ENCODE measurements around the gene PLEKHG4B.

The PLEKHG4B gene

GRCh38 chr5:173392-174290 lies 81.7 kb downstream of the PLEKHG4B start:
- no peak for DNase-seq

DNA sequence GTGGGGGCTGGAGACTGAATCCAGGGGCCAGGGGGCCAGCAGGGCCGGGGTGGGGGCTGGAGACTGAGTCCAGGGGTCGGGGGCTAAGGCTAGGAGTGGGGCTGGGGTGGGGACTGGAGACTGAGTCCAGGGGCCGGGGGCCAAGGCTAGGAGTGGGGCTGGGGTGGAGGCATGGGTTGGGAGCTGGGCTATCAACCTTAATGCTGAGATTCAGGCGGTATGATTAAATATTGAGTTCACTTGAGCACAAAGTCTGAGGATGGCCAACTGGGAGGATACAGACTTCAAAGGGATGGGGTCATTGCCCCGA lies 82.3 kb downstream of the PLEKHG4B start:
- DNase-seq, result no peak

GRCh38 chr5:174876-175465 lies 83.0 kb downstream of the PLEKHG4B start:
- no peak for DNase-seq

DNA sequence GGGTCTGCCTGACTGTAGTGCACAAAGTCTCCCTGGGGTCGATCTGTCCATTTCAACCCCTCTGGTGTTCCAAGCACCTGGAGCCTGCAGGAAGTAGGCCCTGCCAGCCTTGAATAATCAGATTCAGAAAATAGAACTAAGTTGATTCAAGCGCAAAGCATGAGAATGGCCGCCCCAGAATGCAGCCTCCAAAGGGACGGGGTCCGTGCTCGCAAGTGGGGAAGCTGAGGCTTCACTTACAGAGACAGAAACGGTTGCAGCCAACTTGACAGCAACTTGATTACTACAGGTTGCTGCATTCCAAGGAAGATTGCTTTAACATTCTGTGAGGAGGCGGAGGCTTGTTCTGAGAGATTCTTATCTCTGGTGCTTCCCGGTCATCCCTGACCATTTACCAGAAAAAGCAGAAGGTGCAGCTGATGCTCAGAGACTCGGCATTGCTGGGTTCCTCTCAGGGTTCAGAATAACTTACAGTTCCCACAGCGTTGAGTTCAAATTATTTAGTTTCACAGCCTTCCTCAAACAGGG lies 84.4 kb downstream of the PLEKHG4B start:
- no peak for DNase-seq

DNA sequence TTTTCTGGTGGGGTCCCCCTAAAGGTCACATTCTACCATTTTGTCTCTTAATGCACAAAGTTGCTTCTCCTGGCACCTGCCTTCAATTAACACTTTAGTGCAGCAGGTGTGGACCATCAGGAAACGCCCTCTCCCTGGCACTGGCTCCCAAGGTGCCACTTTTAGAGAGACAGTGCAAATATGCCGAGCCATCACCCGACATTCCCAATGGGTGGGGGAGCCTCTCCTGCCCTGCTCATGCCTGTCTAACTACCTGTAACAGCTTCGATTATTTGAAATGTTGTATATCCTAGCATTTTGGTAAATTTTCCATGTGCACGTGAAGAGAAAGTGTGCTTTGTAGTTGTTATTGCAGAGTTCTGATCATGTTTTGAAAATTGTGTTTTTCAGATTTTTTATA lies 86.1 kb downstream of the PLEKHG4B start:
- peak in 2 of 3 experiments; percentile 48 to 74 for DNase-seq

DNA sequence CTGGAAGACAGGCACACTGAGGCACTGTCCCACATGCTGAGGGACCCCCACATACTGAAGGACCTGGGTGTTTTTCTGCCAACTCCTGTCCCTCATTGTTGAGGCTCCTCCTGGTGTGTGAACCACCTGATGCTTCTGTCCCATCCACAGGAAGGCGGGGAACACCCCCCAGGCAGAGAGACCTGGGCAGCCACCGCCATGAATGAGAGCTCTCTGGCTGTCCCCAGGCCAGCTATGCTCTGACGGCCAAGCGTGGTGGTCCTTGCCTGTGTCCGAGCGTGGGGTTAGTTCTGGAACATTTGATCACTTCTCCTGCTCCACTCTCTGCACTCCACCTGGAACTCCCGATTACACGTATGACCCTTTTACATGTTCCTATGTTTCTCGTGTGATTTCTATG lies 87.4 kb downstream of the PLEKHG4B start:
- no peak for DNase-seq

GRCh38 chr5:180286-180918 lies 88.4 kb downstream of the PLEKHG4B start:
- no peak for DNase-seq

GRCh38 chr5:181160-181559 lies 89.2 kb downstream of the PLEKHG4B start:
- DNase-seq, result no peak

- no peak for DNase-seq
Observed at GRCh38 chr5:181566-181965, 89.6 kb downstream of the PLEKHG4B start.

DNA sequence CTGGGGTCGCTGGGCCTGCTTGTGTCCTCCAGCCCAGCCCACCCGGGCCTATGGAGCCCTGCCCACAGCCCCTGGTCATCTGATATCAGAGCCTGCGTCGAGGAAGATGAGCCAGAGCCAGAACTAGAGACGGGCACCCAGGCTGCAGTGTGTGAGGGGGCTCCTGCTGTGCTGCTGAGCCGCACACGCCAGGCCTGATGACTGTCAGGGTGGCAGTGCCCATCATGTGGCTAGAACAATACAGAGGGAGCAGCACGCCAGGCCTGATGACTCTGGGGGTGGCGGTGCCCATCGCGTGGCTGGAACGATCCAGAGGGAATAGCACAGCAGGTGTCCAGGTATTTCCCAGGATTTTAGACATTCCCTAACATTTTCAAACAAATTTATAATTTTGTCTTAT lies 90.2 kb downstream of the PLEKHG4B start:
- no peak for DNase-seq

DNA sequence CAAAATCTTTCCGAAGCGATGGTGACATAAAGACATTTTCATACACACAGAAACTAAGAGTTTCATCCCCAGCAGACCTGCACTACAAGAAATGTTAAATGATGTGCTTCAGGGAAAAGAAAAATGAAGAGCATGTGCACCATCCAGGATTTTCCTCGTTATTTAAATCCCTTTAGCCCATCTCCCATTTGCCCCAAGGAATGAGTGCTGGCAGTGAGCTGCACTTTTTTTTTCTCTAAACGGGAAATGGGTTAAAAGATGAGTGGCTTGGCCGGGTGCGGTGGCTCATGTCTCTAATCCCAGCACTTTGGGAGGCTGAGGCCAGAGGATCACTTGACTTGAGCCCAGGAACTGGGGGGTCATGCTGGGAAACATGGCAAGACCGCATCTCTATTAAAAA lies 92.5 kb downstream of the PLEKHG4B start:
- no peak for DNase-seq

DNA sequence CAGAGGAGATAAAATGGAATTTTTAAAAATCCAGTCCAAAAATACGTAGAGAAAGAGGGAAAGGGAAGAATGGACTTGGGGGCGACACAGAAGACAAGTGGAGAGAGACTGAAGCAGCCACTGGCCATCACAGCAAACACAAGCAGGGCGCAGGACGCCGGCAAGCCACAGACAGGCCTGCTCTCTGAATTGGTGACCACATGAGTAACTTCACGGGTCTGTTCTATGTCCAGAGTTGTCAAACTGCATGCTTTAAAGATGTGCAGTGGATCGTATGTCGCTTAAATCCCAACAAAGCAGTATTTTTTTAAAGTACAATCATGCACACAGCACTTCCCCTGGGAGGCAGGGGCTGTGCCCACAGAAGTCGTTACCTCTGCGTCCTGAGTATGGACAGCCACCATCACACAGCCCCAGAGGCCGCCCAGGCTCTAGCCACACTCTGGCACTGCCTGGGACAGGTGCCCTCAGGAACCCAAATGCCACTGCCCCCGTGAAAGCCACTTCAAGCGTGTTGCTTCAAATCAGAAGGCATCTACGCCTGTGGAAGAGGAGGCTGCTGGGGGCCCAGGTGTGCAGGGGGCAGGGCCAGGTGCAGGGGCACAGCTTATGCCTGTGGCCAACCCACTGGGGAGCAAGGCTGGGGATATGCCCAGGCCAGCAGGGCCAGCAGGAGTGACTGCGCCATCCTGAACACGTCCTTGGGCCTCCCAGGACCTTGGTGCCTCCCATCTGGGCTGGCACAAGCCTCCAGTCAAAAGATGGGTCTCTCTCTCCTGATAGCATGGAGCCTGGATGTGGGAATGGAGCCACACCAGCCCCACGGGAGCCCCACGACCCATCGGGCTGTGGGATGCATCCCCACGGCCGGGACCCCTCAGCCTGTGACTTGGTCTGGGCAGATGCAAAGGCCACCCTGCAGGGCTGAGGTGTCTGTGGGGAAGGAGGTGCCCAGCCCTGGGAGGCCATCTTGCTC lies 93.4 kb downstream of the PLEKHG4B start:
- no peak for DNase-seq

GRCh38 chr5:186091-187041 lies 94.4 kb downstream of the PLEKHG4B start:
- DNase-seq, result no peak

DNA sequence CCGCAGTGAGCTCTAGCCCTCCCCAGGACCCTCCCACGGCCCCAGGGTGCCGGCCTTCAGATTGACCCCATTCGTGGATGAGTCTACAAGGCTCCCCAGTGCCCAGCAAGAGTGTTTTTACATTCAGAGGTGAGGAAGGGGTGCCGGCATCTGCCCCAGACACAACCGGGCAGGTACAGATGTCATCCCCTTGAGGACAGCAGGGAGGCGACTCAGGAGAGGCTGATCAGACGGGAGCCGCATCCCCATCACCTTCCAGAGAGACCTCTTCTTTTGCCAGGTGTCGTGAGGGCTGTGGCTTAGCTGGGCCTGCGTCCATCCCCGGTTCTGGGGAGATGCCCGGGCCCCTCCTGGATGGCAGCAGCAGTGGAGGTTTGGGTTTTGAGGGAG lies 95.1 kb downstream of the PLEKHG4B start:
- no peak for DNase-seq

GRCh38 chr5:187617-188451 lies 95.9 kb downstream of the PLEKHG4B start:
- DNase-seq, result no peak

- DNase-seq, result peak; percentile 85 to 94 (median 93)
Observed at GRCh38 chr5:188488-189481, 96.8 kb downstream of the PLEKHG4B start.

- DNase-seq, result no peak
Observed at GRCh38 chr5:189486-189885, 97.5 kb downstream of the PLEKHG4B start.

DNA sequence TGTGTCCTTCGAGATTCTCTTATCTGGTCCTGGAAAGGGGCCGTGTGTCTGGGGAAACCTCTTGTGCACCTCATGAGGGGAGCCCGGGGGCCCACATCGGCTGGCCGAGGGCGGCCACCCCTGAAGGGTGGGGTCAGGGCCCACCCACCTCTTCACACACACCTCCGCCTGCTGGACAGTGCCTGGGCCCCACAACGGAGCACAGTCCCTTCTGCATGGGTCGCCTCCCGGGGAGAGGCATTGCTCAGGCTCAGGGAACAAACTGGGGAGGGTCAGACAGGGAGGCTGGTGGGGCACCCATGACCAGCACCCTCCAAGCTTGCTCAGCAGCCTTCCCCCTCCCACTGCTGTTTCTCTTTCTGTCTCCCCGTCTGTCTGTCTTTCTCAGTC lies 98.0 kb downstream of the PLEKHG4B start:
- DNase-seq, result no peak

- DNase-seq, result no peak
Observed at GRCh38 chr5:190366-191035, 98.5 kb downstream of the PLEKHG4B start.

All from NCI-H1417 (cell line).